HL-60 (cell line): ENCODE results near the gene ALOX15.

Experiments used
- CTCF ChIP-seq: IDR thresholded peaks from one replicate; pipeline ENCODE4 v1.5.1; 2011; ENCODE audit warnings: low read length, control low read depth, inconsistent platforms; ENCODE audit not compliant: insufficient read depth
- GABPA ChIP-seq: IDR thresholded peaks from 2 replicates; pipeline ENCODE4 v1.6.1; 2012; ENCODE audit warnings: low read depth
- POLR2AphosphoS5 ChIP-seq: IDR thresholded peaks from 2 replicates; pipeline ENCODE4 v1.6.1; 2012; ENCODE audit warnings: low read depth
- REST ChIP-seq: IDR thresholded peaks from 2 replicates; pipeline ENCODE4 v1.6.1; 2012; ENCODE audit warnings: low read depth; ENCODE audit not compliant: insufficient replicate concordance
- SPI1 ChIP-seq: IDR thresholded peaks from 2 replicates; pipeline ENCODE4 v1.6.1; 2012; ENCODE audit warnings: low read depth, mild to moderate bottlenecking, borderline replicate concordance

GRCh38 chr17:4648741-4649140, 7.3 kb upstream of the ALOX15 start:
- TF ChIP-seq REST (no peak), POLR2AphosphoS5 (no peak), CTCF (no peak), GABPA (no peak), SPI1 (no peak)
